ENCODE measurements around the gene NDFIP2.

GRCh38 chr13:79534596-79534995, 53.6 kb downstream of the NDFIP2 start:
- TF ChIP-seq CTCF (IDR thresholded peaks at IDR 0.05) (no peak), JUND (IDR thresholded peaks at IDR 0.05) (no peak), MAX (IDR thresholded peaks at IDR 0.05; ENCODE audit: low read depth) (no peak), EP300 (IDR thresholded peaks at IDR 0.05; ENCODE audit: borderline replicate concordance in 1 of 2, low read depth in 1 of 2, low read length in 1 of 2) (no peak), YY1 (IDR thresholded peaks at IDR 0.05; ENCODE audit: low read depth) (no peak), POLR2AphosphoS5 (IDR thresholded peaks at IDR 0.05; ENCODE audit: low read depth, low read length) (no peak), SIN3A (IDR thresholded peaks at IDR 0.05; ENCODE audit: borderline replicate concordance, low read depth, low read length) (no peak), NRF1 (IDR thresholded peaks at IDR 0.05; ENCODE audit: low read depth, low read length) (no peak), USF2 (IDR thresholded peaks at IDR 0.05; ENCODE audit: borderline replicate concordance, low read depth, low read length) (no peak), SMC3 (IDR thresholded peaks at IDR 0.05; ENCODE audit: low read depth, low read length) (no peak)
